Measurements from ENCODE around the gene IRF3. TPM values are rescaled to one million over a fixed set of nuclear protein-coding genes. Genes with fewer than 3 reads are reported as not detected.

Gene IRF3
- total and polyA plus RNA-seq, 10 donors, result 87.9 to 294 (median 128) TPM

- Histone ChIP-seq H3K9me3 (no peaks in the 10 kb centered on the region), H3K4me1 (no peaks in the 10 kb centered on the region), H3K27ac (no peak overlapping the region), H3K4me3 (no peak overlapping the region), H3K27me3 (replicated peaks in 1 of 7) (peaks cover 0 to 17% (median 0%) of the 10 kb centered on the region in 7 donors), H3K36me3 (peaks cover 0 to 4% (median 0%) of the 10 kb centered on the region in 6 donors)
- DNase-seq, result no peak
- WGBS, 5 donors, result 57 to 82% (median 73%) methylated on average over 22 to 40 of the region's 40 CpGs
- TF ChIP-seq, protein P1, sequence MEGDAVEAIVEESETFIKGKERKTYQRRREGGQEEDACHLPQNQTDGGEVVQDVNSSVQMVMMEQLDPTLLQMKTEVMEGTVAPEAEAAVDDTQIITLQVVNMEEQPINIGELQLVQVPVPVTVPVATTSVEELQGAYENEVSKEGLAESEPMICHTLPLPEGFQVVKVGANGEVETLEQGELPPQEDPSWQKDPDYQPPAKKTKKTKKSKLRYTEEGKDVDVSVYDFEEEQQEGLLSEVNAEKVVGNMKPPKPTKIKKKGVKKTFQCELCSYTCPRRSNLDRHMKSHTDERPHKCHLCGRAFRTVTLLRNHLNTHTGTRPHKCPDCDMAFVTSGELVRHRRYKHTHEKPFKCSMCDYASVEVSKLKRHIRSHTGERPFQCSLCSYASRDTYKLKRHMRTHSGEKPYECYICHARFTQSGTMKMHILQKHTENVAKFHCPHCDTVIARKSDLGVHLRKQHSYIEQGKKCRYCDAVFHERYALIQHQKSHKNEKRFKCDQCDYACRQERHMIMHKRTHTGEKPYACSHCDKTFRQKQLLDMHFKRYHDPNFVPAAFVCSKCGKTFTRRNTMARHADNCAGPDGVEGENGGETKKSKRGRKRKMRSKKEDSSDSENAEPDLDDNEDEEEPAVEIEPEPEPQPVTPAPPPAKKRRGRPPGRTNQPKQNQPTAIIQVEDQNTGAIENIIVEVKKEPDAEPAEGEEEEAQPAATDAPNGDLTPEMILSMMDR (IDR thresholded peaks at IDR 0.05 in 8 of 11, conservative IDR thresholded peaks at IDR 0.05 in 3 of 11), result no peak
- TF ChIP-seq POLR2A (IDR thresholded peaks at IDR 0.05), result no peak
- TF ChIP-seq POLR2AphosphoS5 (IDR thresholded peaks at IDR 0.05), result no peak
- intact Hi-C loops (cut with DNase I; ENCODE audit: low total_unique reads), result no loop called here
Measured at GRCh38 chr19:49701271-49701786, 35.7 kb upstream of the IRF3 start.

GRCh38 chr19:49700563-49700962 lies 34.9 kb upstream of the IRF3 start:
- no peaks in the 10 kb centered on the region for H3K4me1 ChIP-seq
- H3K4me3 ChIP-seq, result no peak overlapping the region
- H3K36me3 ChIP-seq, result no peaks in the 10 kb centered on the region
- no peak for DNase-seq
- no peak overlapping the region for H3K27ac ChIP-seq
- peaks cover 0 to 17% (median 0%) of the 10 kb centered on the region in 7 donors for H3K27me3 ChIP-seq (replicated peaks in 1 of 7)
- H3K9me3 ChIP-seq, result no peaks in the 10 kb centered on the region
- WGBS, 5 donors, result 63 to 79% (median 72%) methylated on average over 8 to 11 of the region's 11 CpGs
- TF ChIP-seq POLR2AphosphoS5 (IDR thresholded peaks at IDR 0.05), result no peak
- intact Hi-C loops (cut with DNase I; ENCODE audit: low total_unique reads), result no loop called here

DNA sequence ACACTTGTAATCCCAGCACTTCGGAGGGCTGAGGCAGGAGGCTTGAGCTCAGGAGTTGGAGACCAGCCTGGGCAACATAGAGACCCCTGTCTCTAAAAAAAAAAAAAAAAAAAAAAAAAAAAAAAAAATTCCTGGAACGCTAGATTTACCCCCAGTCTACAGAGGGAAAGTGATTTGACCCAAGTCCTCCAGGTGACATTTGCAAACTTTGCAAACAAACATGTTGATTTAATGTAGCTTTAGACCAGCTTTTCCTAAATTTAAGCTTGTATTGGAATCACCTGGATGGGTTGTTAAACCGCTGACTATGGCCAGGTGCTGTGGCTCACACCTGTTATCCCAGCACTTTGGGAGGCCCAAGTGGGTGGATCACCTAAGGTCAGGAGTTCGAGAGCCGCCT lies 33.7 kb upstream of the IRF3 start:
- Histone ChIP-seq H3K9me3 (no peaks in the 10 kb centered on the region), H3K27ac (no peak overlapping the region), H3K4me1 (no peaks in the 10 kb centered on the region), H3K4me3 (no peak overlapping the region), H3K27me3 (replicated peaks in 1 of 7) (peaks cover 0 to 17% (median 0%) of the 10 kb centered on the region in 7 donors), H3K36me3 (no peaks in the 10 kb centered on the region)
- DNase-seq, result no peak
- TF ChIP-seq POLR2A (IDR thresholded peaks at IDR 0.05), result no peak
- TF ChIP-seq POLR2AphosphoS5 (IDR thresholded peaks at IDR 0.05), result no peak
- TF ChIP-seq, protein P1 (IDR thresholded peaks at IDR 0.05 in 8 of 11, conservative IDR thresholded peaks at IDR 0.05 in 3 of 11), result no peak
- intact Hi-C loops (cut with DNase I; ENCODE audit: low total_unique reads), result no loop called here
- 81 to 94% (median 93%) methylated on average over 4 to 5 of the region's 5 CpGs for WGBS, 5 donors

GRCh38 chr19:49696865-49697264 lies 31.2 kb upstream of the IRF3 start:
- intact Hi-C loops (cut with DNase I; ENCODE audit: low total_unique reads), result no loop called here
- Histone ChIP-seq H3K27me3 (replicated peaks in 1 of 7) (peaks cover 0 to 22% (median 0%) of the 10 kb centered on the region in 7 donors), H3K4me1 (peaks cover 0 to 6% (median 0%) of the 10 kb centered on the region in 6 donors), H3K9me3 (no peaks in the 10 kb centered on the region), H3K36me3 (no peaks in the 10 kb centered on the region), H3K4me3 (no peak overlapping the region), H3K27ac (no peak overlapping the region)
- WGBS, 5 donors, result 90 to 97% (median 91%) methylated on average over 7 of the region's 7 CpGs
- no peak for DNase-seq
- TF ChIP-seq POLR2AphosphoS5 (IDR thresholded peaks at IDR 0.05) (no peak), POLR2A (IDR thresholded peaks at IDR 0.05) (no peak)
- TF ChIP-seq, protein P1 (IDR thresholded peaks at IDR 0.05 in 8 of 11, conservative IDR thresholded peaks at IDR 0.05 in 3 of 11), result no peak
